Measurements from ENCODE around the gene TCERG1L.

DNA sequence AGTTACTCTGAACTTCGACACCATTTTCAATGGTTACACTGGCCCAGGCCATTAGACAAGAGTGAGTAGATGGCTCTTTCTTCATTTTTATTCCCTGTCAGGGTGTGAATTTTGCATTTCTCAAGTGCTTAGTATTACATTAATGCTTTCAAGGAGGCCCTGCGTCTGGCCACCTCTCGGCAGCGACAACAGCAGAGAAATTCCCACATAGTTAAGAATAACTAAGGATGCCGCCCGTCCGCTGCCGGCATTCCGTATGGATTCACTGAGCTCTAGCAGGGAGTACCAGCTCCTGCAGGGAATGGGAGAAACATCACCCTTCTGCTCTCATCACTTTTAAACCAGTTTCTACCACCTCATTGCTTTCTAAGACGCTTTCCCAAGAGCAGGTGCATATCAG lies 153.6 kb downstream of the TCERG1L start:
- TF ChIP-seq POLR2A (IDR thresholded peaks at IDR 0.05) = no peak
- TF ChIP-seq, protein P1, sequence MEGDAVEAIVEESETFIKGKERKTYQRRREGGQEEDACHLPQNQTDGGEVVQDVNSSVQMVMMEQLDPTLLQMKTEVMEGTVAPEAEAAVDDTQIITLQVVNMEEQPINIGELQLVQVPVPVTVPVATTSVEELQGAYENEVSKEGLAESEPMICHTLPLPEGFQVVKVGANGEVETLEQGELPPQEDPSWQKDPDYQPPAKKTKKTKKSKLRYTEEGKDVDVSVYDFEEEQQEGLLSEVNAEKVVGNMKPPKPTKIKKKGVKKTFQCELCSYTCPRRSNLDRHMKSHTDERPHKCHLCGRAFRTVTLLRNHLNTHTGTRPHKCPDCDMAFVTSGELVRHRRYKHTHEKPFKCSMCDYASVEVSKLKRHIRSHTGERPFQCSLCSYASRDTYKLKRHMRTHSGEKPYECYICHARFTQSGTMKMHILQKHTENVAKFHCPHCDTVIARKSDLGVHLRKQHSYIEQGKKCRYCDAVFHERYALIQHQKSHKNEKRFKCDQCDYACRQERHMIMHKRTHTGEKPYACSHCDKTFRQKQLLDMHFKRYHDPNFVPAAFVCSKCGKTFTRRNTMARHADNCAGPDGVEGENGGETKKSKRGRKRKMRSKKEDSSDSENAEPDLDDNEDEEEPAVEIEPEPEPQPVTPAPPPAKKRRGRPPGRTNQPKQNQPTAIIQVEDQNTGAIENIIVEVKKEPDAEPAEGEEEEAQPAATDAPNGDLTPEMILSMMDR (IDR thresholded peaks at IDR 0.05) = no peak
